GM19468 (cell line): ENCODE measurements around the gene MT1HL1.

Experiments
- ATAC-seq: cut with Tn5 transposase; IDR thresholded peaks from one replicate; pipeline ENCODE4 v1.9.1; 2021; ENCODE audit warnings: mild to moderate bottlenecking, moderate library complexity, moderate number of reproducible peaks; ENCODE audit not compliant: unreplicated experiment; ENCODE audit errors: extremely low read depth

MT1HL1 gene

DNA sequence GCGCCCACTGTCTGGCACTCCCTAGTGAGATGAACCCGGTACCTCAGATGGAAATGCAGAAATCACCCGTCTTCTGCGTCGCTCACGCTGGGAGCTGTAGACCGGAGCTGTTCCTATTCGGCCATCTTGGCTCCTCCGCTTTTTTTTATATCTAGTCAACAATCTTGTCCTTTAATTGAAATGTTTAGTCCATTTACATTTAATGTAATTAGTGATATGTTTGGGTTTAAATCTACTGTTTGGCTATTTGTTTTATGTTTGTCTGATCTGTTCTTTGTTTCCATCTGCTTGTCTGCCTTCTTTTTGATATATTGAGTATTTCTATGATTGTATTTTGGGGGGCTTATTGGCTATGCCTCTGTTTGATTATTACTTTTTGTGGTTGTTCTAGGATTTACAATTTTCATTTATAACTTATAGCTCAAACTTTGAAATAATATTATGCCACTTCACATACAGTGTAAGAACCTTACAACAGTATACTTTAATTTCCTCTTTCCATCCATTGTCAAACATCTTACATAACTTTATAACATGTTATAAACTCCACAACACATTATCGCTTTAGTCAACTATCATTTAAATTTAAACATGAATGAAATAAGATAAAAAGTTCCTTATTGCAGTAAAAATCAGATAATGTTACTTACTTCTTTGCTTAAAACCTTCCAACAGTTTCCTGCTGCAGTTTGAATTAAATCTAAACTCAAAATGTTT, 21.3 kb upstream of the MT1HL1 start:
- ATAC-seq = no peak

- no peak for ATAC-seq
Observed at GRCh38 chr1:237018896-237019295, 14.7 kb upstream of the MT1HL1 start.

GRCh38 chr1:237016626-237017025, 12.4 kb upstream of the MT1HL1 start:
- no peak for ATAC-seq

- ATAC-seq = no peak
Observed at GRCh38 chr1:237013608-237014007, 9.4 kb upstream of the MT1HL1 start.

DNA sequence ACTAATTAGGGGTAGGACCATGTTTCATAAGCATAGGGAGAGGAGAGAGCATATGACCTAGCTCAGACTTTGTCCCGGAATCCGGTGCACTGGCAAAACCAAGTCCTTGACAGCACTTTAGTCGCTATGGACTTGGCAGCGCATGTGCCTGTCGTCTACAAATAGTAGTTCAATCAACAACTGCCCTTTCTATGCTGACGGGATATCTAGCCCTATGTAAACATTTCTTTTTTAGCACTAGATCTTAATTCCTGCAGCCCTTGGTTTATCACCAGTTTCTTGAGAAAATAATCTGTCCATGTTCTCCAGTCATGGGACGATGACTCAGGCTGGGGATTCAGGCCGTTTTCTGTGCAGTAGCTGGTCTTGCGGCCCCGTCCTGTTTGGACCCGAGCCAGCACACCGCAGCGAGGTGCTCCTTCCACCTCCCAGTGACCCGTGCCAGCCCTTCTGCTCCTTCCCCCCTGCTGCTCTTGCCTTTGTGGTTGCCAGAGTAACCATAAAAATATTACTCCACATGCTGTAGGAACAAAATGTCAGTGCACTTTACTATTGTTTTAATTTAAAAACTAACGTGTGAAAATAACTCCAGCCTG, 8.6 kb upstream of the MT1HL1 start:
- no peak for ATAC-seq

DNA sequence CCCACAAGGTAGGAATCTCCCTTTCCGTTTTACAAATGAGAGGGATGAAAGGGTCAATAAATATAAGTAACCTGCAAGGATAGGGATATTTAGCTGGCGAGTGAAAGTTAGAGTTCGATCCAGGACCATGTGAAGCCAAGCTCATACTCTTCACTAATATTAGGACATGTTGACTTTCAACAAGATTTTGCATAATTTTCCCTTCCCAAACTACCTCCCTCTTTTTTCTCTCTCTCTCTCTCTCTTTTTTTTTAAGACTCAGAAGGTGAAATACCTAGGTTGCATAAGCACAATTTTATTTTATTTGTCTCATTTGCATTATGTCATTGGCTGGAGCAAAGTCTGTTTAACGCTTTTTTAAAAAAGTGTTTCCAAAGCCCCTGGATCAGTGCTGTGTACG, 8.1 kb upstream of the MT1HL1 start:
- ATAC-seq = no peak

GRCh38 chr1:237011432-237011831, 7.2 kb upstream of the MT1HL1 start:
- no peak for ATAC-seq

DNA sequence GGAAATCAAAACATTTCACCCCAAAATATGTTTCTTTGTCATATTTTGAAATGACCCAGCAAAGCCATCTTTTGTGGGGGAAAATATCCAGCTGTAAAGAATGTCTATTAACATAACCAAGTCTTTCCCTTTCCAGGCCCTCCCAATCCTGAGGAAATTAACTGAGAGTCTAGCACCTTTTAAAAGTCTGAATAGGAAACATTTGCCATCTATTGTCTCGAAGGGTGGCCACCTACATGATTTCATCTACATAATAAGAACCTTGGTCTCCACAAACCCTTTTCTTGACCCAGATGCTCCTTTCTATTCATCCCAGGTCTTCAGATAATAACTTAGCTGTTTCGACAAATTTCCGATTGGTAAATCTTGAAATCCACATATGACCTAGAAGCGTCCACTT, 5.4 kb upstream of the MT1HL1 start:
- ATAC-seq = no peak

- ATAC-seq = no peak
Observed at GRCh38 chr1:237007147-237007881, 3.1 kb upstream of the MT1HL1 start.

DNA sequence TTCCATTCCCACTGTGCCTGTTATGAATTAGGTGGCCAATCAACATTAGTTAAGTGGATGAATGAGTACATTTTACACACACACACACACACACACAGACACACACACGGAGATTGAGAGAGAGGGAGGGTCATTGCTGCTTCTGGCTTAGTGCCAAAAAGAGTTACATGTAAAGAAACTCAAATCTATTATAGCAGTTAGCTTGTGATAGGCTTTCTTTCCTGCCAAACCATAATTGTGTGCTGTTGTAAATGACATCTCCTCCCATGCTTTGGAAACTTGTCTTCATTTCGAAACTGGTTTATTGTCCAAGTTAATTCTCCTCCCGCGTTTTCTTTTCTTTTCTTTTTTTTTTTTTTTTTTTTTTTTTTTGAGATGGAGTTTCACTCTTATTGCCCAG, 1.4 kb upstream of the MT1HL1 start:
- ATAC-seq = no peak

GRCh38 chr1:237003516-237003915, 725 bp downstream of the MT1HL1 start:
- no peak for ATAC-seq

GRCh38 chr1:237000191-237000590, 4.0 kb downstream of the MT1HL1 start:
- no peak for ATAC-seq

- no peak for ATAC-seq
Observed at GRCh38 chr1:236998546-236998945, 5.7 kb downstream of the MT1HL1 start.

GRCh38 chr1:236997882-236998281, 6.4 kb downstream of the MT1HL1 start:
- ATAC-seq = no peak

DNA sequence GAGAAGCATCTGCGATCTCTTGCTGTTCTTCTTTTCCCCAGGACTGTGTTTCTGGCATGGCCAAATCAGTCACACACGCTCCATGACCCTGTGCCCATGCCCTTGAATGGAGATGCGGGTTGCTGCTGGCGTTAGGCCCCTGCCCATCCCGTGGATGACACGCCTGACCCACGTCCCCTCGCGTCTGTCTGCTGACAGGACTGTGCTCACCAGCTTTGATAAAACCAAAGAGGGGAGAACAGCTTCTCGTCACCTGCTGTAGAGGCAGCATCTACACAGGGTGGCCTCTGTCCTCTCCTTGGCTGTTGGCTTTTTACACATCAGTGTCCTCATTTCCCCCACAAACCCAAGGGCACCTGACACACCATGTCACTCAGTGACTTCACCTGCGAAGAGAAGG, 6.9 kb downstream of the MT1HL1 start:
- no peak for ATAC-seq

- no peak for ATAC-seq
Observed at GRCh38 chr1:236994450-236994849, 9.8 kb downstream of the MT1HL1 start.

- no peak for ATAC-seq
Observed at GRCh38 chr1:236992449-236992848, 11.8 kb downstream of the MT1HL1 start.

- no peak for ATAC-seq
Observed at GRCh38 chr1:236990052-236990445, 14.2 kb downstream of the MT1HL1 start.

DNA sequence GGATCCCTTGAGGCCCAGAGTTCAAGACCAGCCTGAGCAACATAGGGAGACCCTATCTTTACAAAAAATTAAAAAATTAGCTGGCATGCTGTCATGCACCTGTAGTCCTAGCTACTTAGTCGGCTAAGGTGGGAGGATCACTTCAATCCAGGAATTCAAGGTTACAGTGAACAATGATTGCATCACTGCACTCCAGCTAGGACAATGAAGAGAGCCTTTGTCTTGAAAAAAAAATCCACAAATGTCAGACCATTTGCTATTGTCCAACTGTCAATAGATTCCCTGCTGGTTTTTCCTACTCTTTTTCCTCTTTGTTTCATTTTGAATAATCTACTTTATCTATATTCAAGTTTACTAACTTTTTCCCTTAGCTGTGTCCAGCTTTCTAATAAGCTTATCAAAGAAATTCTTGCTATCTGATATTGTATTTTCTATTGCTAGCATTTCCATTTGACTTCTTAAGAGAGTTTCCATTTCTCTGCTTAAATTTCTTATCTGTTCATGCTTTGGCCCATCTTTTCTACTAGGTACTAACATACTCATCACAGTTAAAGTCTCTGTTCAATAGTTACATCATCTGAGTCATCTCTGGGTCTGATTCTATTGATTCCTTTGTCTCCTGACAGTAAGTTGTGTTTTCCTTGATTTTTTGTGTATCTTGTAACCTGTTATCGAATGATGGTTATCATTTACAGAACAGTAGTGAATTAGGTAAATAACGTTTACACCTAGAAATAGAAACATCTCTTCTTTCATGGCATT, 14.8 kb downstream of the MT1HL1 start:
- no peak for ATAC-seq

GRCh38 chr1:236983818-236984217, 20.4 kb downstream of the MT1HL1 start:
- no peak for ATAC-seq

GRCh38 chr1:236982380-236982779, 21.9 kb downstream of the MT1HL1 start:
- no peak for ATAC-seq
